ENCODE results near the gene UBE4B.

Gene UBE4B

DNA sequence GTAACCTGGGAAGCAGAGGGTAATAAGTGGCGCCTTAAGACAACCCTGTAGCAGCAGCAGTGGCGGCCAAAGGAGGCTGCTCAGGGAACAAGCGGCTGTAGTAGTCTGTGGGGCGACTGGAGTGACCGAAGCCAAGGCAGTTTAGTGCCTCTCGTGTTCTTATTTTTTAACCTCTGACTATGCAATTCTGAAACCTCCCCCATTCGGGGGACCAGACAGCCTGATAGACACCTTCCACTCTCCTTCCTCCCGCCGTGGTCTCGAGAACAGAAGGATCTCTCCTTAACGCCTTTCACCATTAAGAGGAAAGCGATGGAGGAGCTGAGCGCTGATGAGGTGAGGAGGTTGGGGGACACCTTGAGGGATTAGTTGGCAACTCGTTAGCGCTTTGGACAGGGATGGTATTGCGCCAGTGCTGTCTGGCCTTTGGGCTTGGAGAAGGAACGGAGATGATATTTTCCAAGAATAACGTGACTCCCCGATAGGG is 644 bp downstream of the UBE4B start:
- no peak for DNase-seq (ENCODE audit: low read depth in 2 of 2)

GRCh38 chr1:10042746-10043145 is 10.0 kb downstream of the UBE4B start:
- no peak for DNase-seq (ENCODE audit: low read depth in 2 of 2)

- DNase-seq (ENCODE audit: low read depth in 2 of 2): no peak
Observed at GRCh38 chr1:10045480-10046355, 13.0 kb downstream of the UBE4B start.

- DNase-seq (ENCODE audit: low read depth in 2 of 2): no peak
Observed at GRCh38 chr1:10046356-10047085, 13.8 kb downstream of the UBE4B start.

DNA sequence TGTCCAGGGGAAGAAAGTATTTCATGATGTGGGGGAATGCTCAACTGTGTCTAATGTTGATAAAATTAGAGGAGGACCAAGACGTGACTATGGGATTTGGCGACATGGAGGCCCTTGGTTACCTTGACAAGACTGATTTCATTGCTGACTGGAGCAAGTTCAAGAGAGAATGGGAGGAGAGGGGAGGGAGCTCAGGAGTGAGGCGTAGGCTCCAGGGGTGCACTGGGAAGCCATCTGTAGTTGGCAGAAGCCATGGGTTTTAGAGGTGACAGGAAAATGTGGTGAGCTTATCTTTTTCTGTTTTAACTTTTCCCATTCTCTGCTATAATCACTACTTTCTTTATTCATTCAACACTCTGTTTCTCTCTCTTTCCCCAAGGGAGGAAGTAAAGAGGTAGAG is 15.8 kb downstream of the UBE4B start:
- DNase-seq (ENCODE audit: low read depth in 2 of 2): no peak

- DNase-seq (ENCODE audit: low read depth in 2 of 2): no peak
Observed at GRCh38 chr1:10050611-10051010, 17.9 kb downstream of the UBE4B start.

GRCh38 chr1:10051656-10052055 is 18.9 kb downstream of the UBE4B start:
- no peak for DNase-seq (ENCODE audit: low read depth in 2 of 2)

DNA sequence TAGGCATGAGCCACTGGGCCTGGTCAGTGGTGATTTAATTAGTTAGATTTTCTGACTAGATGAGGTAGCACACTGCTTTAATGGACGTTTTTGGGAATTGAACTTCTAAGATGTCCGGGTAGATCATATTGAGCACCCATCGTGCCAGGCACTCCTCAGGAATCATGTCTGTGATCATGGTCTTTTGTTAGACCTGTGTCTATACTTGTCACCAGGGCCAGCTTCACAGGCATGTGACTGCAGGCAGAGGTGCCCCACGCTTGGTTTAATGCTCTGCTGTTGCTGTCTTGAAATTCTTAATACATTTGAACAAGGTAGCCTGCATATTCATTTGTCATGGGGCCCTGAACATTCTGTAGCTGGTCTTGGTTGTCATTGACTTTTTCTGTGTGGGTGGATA is 19.6 kb downstream of the UBE4B start:
- no peak for DNase-seq (ENCODE audit: low read depth in 2 of 2)

DNA sequence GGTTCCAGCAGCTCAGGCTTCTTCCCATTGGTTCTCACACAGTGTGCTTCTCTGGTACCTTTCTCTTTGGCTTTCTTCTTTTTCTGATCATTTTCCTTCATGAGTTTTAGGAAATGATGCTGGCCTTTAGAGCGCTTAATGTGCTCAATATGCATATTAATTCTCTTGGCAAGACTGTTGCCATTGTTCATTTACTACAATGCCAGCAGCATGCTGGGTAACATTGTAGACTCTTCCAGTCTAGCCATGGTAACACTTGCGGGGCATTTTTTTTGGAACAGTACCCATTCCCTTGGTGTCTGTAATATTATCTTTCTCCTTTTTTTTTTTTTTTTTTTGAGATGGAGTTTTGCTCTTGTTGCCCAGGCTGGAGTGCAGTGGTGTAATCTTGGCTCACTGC is 21.7 kb downstream of the UBE4B start:
- DNase-seq (ENCODE audit: low read depth in 2 of 2): no peak

DNA sequence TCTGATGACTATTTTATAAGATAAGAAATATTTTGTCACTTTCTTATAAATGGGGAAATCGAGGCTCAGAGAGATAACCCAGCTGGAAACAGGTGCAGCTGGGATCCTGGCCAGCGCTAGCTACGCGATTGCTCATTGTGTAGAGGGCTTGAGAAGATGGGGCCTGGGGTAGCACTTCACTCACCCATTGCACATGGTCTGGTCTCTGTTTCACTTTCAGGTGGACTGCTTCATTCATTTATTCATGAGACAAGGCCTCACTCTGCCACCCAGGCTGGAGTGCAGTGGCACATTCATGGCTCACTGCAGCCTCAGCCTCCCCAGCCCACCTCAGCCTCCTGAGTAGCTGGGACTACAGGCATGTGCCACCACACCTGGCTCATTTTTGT is 23.8 kb downstream of the UBE4B start:
- no peak for DNase-seq (ENCODE audit: low read depth in 2 of 2)

DNA sequence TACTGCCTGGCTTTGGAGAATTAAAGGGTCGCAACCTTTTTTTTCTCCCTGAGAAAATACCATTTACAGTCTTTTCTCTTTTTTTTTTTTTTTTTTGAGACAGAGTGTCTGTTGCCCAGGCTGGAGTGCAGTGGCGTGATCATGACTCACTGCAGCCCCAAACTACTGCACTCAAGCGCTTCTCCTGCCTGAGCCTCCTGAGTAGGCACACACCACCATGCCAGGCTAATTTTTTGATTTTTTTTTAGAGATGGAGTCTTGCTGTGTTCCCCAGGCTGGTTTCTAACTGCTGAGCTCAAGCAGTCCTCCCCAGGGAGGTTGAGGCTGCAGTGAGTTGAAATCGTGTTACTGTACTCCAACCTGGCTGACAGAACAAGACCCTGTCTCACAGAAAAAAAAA is 24.6 kb downstream of the UBE4B start:
- no peak for DNase-seq (ENCODE audit: low read depth in 2 of 2)

DNA sequence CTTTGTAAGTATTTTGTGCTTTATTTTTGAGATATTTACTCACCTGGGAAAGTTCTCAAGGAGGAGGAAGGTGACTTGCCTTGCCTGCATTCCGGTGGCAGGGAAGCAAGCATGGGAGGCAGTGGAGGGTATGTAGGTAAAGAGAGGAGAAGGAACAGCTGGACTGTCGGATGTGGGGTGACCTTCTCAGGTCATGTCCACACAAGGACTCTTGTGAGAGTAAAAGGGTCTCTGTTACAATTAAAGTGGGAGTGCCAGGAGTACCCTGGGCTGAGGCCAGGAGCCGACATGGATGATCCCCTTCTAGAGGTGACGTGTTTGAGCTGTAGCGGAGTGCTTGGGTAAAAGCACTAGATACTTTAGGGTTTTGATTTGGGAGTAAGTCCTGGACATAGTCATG is 25.0 kb downstream of the UBE4B start:
- DNase-seq (ENCODE audit: low read depth in 2 of 2): no peak

GRCh38 chr1:10059342-10059718 is 26.6 kb downstream of the UBE4B start:
- DNase-seq (ENCODE audit: low read depth in 2 of 2): no peak

- no peak for DNase-seq (ENCODE audit: low read depth in 2 of 2)
Observed at GRCh38 chr1:10060311-10061100, 27.7 kb downstream of the UBE4B start.

- no peak for DNase-seq (ENCODE audit: low read depth in 2 of 2)
Observed at GRCh38 chr1:10061276-10061675, 28.5 kb downstream of the UBE4B start.

DNA sequence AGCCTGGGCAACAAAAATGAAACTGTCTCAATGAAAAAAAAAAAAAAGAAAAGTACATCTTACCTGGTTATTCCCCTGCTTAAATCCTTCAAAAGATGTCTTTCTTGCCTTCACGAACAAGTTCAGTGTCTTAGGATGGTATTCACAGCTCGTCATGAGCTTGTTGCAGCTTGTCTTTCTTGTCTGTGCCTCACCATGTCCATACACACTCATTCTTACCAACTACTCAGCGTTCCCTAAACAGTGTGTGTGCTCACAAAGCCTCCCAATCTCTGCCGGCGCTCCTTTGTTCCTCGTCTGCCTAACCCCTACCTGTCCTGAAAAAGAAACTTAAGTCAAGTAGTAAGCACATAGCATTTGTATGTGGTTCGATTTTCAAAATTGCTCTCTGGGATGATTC is 31.1 kb downstream of the UBE4B start:
- no peak for DNase-seq (ENCODE audit: low read depth in 2 of 2)

- no peak for DNase-seq (ENCODE audit: low read depth in 2 of 2)
Observed at GRCh38 chr1:10064416-10065343, 31.9 kb downstream of the UBE4B start.

DNA sequence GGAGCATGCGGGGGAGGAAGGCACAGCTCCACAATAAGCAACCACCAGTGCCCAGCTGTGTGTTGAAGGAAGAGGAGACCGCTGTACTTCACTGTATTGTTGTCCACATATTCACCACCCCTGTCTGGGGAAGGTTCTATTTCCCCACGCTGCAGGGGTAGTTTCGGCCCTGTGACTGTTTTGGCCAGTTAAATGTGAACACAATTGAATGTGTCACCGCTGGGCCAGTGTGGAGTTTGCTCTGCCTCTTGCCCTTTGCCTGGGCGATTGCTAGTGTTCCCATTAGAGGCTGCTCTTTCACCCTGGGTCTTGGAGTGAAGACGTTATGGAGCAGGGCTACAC is 32.6 kb downstream of the UBE4B start:
- no peak for DNase-seq (ENCODE audit: low read depth in 2 of 2)

GRCh38 chr1:10065760-10066159 is 33.0 kb downstream of the UBE4B start:
- DNase-seq (ENCODE audit: low read depth in 2 of 2): no peak

GRCh38 chr1:10068605-10069294 is 36.0 kb downstream of the UBE4B start:
- no peak for DNase-seq (ENCODE audit: low read depth in 2 of 2)

DNA sequence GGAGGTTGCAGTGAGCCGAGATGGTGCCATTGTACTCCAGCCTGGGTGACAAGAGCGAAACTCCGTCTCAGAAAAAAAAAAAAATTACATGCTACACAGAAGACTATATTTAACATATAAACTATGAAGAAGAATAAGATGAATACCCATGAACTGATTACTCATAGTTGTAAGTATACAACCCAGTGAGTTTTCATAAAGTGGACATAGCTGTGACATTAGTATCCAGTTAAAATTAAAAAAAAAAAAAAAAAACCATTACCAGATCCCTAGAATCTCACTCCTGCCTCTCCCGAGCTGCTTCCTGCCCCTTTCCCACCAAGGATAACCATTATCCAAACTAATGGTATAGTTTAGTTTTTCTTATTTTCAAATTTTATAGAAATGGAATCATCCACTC is 37.4 kb downstream of the UBE4B start:
- DNase-seq (ENCODE audit: low read depth in 2 of 2): no peak
